Pons (tissue), 1 donor: ENCODE results near the gene BTBD2.
"Not testable (repeated sequence)": the region's sequence is repeated elsewhere in the genome, so short reads cannot be mapped to it uniquely, and the experiment has no call there.

Experiments used
- DNase-seq: peaks from one replicate; pipeline ENCODE4 v3.0.0-alpha.2; 2016; ENCODE audit warnings: low spot score

Gene BTBD2

GRCh38 chr19:2039959-2040646 lies 24.6 kb upstream of the BTBD2 start:
- no peak for DNase-seq

GRCh38 chr19:2039089-2039958 lies 23.8 kb upstream of the BTBD2 start:
- no peak for DNase-seq

GRCh38 chr19:2038284-2039088 lies 23.0 kb upstream of the BTBD2 start:
- DNase-seq = no peak

- DNase-seq = no peak
Measured at GRCh38 chr19:2037651-2038255, 22.2 kb upstream of the BTBD2 start.

- DNase-seq = no peak
Measured at GRCh38 chr19:2036424-2036823, 20.9 kb upstream of the BTBD2 start.

- DNase-seq = no peak
Measured at GRCh38 chr19:2035590-2035991, 20.1 kb upstream of the BTBD2 start.

GRCh38 chr19:2034729-2035589 lies 19.4 kb upstream of the BTBD2 start:
- no peak for DNase-seq

GRCh38 chr19:2034253-2034652 lies 18.7 kb upstream of the BTBD2 start:
- DNase-seq = not testable (repeated sequence)

GRCh38 chr19:2033825-2034159 lies 18.3 kb upstream of the BTBD2 start:
- no peak for DNase-seq

- no peak for DNase-seq
Measured at GRCh38 chr19:2033115-2033824, 17.8 kb upstream of the BTBD2 start.

GRCh38 chr19:2032296-2032941 lies 16.9 kb upstream of the BTBD2 start:
- DNase-seq = peak; percentile 94

- no peak for DNase-seq
Measured at GRCh38 chr19:2027361-2027760, 11.8 kb upstream of the BTBD2 start.

- no peak for DNase-seq
Measured at GRCh38 chr19:2026770-2027169, 11.3 kb upstream of the BTBD2 start.

GRCh38 chr19:2022289-2022688 lies 6.8 kb upstream of the BTBD2 start:
- DNase-seq = no peak

GRCh38 chr19:2021453-2022140 lies 6.1 kb upstream of the BTBD2 start:
- DNase-seq = no peak

- no peak for DNase-seq
Measured at GRCh38 chr19:2018752-2019151, 3.2 kb upstream of the BTBD2 start.

- peak; percentile 82 for DNase-seq
Measured at GRCh38 chr19:2016041-2016807, 710 bp upstream of the BTBD2 start.

GRCh38 chr19:2014731-2015607 lies 545 bp downstream of the BTBD2 start:
- no peak for DNase-seq
